ENCODE data around the gene ACOXL.

ACOXL gene

GRCh38 chr2:111140815-111141214 is 408.4 kb downstream of the ACOXL start:
- no peak for DNase-seq (ENCODE audit: low read depth)

GRCh38 chr2:111142101-111142500 is 409.7 kb downstream of the ACOXL start:
- no peak for DNase-seq (ENCODE audit: low read depth)

DNA sequence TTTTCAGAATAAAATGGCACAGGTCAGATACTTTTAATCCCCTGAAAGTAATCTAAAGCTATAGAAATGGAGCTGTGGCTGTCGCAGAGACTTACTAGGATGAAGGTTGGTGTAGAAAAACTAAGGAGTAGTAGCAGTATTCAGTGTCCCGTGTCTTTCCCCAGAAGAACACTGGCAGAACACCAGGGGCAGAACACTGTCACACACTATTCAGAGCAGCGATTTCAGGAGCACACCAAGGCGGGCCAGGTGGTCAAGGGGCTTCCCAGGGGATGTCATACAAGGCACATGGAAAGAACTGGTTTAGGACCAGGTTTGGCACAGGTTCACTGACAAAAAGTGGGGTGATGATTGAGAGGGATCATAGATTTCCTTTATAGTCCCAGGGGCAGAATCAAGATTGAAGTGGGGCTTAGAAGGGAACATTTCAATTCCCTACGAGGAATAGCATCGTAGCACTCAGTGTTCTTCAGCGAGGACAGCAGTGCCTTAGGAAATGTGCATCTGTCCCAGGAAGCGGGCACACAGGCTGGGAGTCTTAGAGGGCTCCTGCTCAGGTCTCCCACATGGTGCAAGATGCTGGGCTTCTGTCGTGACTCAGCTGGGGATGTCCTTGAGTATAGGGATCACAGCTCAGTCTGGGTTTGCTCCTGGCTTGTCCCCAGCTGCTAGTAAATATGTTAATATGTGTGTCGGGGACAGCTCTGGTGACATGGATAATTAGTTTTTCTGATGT is 410.9 kb downstream of the ACOXL start:
- no peak for DNase-seq (ENCODE audit: low read depth)

DNA sequence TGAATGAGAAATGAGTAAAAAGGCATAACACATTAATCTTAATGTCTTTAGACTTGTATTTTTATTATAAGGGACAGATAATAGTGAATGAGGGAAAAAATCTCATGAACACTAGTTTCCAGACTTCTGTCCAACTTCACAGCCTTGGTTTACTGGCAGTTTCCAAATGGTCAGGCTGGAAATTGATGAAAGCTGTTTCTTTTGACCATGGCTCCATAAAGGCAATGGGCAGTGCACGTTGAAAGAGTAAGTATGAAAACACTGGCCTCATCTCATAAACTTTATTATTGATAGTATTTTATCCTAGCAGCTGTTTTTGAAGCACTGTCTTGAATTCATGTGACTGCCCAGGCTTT is 411.4 kb downstream of the ACOXL start:
- no peak for DNase-seq (ENCODE audit: low read depth)

- no peak for DNase-seq (ENCODE audit: low read depth)
Observed at GRCh38 chr2:111145103-111145760, 412.9 kb downstream of the ACOXL start.

GRCh38 chr2:111145951-111146350 is 413.6 kb downstream of the ACOXL start:
- no peak for DNase-seq (ENCODE audit: low read depth)

- DNase-seq (ENCODE audit: low read depth), result no peak
Observed at GRCh38 chr2:111148225-111148873, 416.0 kb downstream of the ACOXL start.

DNA sequence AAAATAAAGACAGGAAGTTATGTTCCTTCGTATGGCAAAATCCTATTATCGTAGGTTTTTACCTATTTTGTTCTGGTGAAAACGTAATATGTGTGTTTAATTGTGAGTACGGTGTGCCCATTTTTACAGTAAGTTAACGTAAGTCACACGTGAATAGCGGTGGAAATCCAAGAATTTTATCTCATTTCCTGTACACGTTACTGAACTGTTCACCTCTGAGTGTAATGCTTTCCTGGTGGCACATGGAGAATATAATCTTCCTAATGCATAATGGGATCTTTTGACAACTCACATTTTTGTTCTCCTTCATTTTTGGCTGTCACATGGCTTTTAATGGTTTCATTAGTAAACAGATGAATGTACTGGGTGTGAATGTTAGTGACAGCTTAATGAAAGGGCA is 416.6 kb downstream of the ACOXL start:
- DNase-seq (ENCODE audit: low read depth), result no peak

DNA sequence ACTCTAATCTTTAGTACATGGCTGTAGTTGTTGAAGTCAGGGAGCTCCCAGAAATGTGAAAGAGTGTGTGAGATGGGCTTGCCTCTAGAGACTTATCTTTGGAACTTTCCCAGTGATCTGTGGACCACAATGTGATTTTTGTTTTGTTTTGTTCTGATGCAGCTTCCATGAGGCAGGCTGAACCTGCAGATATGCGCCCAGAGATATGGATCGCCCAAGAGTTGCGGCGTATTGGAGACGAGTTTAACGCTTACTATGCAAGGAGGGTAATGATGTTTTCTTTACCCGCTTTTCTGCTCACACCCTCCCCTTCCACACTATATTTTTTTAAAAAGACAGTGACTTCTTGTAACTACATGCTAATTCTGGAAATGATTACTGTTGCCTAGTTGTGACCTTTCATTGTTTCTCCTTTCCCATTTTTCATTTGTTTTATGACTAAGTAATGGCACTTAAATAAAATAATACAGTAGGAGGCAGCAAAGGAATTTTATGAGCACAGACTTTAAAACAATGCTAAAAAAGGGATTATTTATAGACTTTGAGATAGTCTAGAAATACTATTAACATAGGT is 417.6 kb downstream of the ACOXL start:
- DNase-seq (ENCODE audit: low read depth), result no peak

- DNase-seq (ENCODE audit: low read depth), result no peak
Observed at GRCh38 chr2:111154758-111155157, 422.4 kb downstream of the ACOXL start.

DNA sequence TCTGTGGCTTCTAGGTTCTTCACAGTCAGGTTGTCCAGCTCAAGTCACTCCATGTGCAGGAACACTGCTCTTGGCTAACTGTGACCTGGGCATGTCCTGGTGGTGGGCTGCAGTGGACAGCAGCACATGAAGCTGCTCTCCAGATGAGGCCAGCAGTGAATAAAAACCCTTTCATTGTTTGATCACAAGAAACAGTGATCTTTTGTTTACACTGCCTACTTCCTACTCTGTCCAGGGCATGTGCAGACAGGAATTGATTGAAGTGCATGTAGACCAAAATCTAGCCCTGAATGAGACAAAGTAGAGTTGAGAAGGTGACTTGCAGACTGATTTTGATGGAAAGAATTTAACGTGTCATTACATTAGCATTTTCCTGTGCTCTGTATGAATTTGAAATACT is 423.2 kb downstream of the ACOXL start:
- no peak for DNase-seq (ENCODE audit: low read depth)

- no peak for DNase-seq (ENCODE audit: low read depth)
Observed at GRCh38 chr2:111156529-111156928, 424.2 kb downstream of the ACOXL start.

DNA sequence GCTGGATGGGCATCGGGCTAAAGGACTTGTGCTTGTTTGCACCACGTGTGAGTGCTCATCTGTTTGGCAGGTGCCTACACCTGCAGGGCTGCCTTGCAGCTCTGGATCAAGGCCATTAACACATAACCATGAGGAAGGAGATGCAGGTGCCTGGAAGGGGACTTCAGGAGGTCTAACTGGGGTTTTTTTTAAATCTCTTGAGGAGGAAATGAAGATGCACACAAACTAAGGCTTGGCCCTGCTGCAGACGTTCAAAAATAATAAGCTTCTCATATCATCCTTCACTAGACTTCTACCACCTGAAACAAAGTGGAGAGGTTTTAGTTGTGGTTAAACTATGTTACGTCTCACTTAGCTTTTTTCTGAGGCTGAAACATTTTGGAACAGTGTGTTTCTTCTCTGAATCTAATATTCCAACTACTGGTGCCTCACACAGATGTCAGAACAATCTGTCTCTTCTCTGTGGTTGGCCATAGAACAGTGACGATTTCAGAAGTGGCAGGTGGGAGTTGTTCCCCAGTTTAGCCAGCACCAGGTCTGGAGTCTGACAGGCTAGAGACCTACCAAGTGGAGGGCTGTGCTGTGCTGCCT is 424.8 kb downstream of the ACOXL start:
- DNase-seq (ENCODE audit: low read depth), result no peak

- DNase-seq (ENCODE audit: low read depth), result no peak
Observed at GRCh38 chr2:111157798-111158197, 425.4 kb downstream of the ACOXL start.

- no peak for DNase-seq (ENCODE audit: low read depth)
Observed at GRCh38 chr2:111159641-111160040, 427.3 kb downstream of the ACOXL start.

GRCh38 chr2:111160758-111161157 is 428.4 kb downstream of the ACOXL start:
- peak; percentile 92 for DNase-seq (ENCODE audit: low read depth)

- no peak for DNase-seq (ENCODE audit: low read depth)
Observed at GRCh38 chr2:111161971-111162370, 429.6 kb downstream of the ACOXL start.

DNA sequence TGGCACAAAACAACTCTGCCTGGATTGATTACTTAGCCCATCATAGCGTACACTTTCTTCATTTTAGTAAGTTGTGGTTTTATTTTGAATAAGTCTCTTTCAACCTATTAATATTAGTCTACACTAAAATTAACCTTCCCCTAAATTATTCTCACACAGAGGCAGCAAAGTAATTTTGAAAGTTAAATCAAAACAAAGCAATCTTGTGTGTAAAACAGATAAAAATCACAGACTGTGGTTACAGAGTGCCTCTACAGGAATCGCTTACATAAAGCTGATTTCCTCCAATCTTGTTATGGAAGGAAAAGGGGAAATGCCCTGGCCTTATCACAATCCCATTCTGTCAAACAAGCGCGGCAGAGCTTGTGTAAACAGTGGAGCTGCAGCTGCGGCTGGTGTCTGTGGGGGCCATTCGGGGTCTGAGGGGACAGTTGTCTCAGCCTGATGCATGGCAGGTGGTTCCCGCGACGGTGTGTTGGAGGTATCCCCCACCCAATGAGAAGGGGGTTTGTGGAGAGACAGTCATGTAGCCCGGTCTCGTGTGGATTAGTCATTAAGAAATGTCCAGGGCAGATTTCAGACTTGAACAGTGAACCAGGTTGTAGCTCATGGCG is 430.5 kb downstream of the ACOXL start:
- peak; percentile 33 for DNase-seq (ENCODE audit: low read depth)

GRCh38 chr2:111164078-111164477 is 431.7 kb downstream of the ACOXL start:
- no peak for DNase-seq (ENCODE audit: low read depth)

DNA sequence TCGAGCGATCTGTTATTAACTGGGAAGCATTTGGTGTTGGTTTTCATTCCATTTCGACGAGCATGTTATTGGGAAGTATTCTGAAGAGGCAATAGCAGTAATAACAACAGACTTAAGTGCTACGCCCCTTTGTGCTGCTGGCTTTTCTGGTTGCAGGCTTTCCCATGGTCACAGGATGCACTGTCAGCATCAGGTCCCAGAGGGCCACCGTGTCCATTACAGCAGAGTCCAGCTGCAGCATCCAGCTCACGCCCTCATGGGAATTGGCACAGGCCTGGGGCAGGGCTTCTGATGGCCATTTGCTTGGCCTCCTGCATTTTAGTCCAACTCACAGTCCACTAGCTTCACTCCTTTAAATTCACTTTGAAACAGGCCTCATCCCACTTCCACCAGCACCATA is 432.7 kb downstream of the ACOXL start:
- DNase-seq (ENCODE audit: low read depth), result no peak

- no peak for DNase-seq (ENCODE audit: low read depth)
Observed at GRCh38 chr2:111166115-111166514, 433.7 kb downstream of the ACOXL start.

Data from amniotic epithelial cell (primary cell).